GM12878 (cell line): ENCODE data around the gene MLLT3. TPM values are rescaled to one million over a fixed set of nuclear protein-coding genes. Genes with fewer than 3 reads are reported as not detected.

Experiments used
- ATAC-seq: fragments of 200-7000 bp; cut with Tn5 transposase; 3 replicates; pipeline ENCODE4 v1.9.1; 2020; ENCODE audit warnings: mild to moderate bottlenecking, moderate library complexity
- BruUV-seq: library from RNA; stranded (reverse); fragments of 400-500 nt; replicated peaks from 2 replicates; lab custom pipeline; 2021; lab: Mats Ljungman, UMichigan
- CTCF ChIA-PET: fragments of 300-600 bp; sonication (Branson Sonifier 250); formaldehyde crosslinking; extraction: SDS; loops from one replicate; lab custom pipeline; 2021; ENCODE audit warnings: inconsistent platforms; lab: Yijun Ruan, JAX
- POLR2A ChIA-PET: fragments of 350-600 bp; formaldehyde crosslinking; extraction: SDS; loops from one replicate; lab custom pipeline; 2021; ENCODE audit warnings: inconsistent platforms; lab: Charles Lee
- RAD21 ChIA-PET: fragments of 300-600 bp; sonication (Branson Sonifier 250); formaldehyde crosslinking; loops from one replicate; lab custom pipeline; 2023; ENCODE audit warnings: antibody characterized with exemption; ENCODE audit not compliant: unreplicated experiment; lab: Charles Lee
- SMC1A ChIA-PET: fragments of 300-600 bp; sonication (Branson Sonifier 250); formaldehyde crosslinking; loops from one replicate; lab custom pipeline; 2023; ENCODE audit not compliant: unreplicated experiment, uncharacterized antibody; lab: Charles Lee
- DNase-seq: peaks from one replicate; pipeline ENCODE4 v3.0.0-alpha.2; 2011; ENCODE audit warnings: low read depth, low spot score
- FAIRE-seq: peaks from 3 replicates; lab custom pipeline; 2011; peaks lifted over from hg19 to GRCh38; lab: Jason Lieb, UNC
- H2AFZ ChIP-seq: 2 replicates; pipeline ENCODE4 v1.6.0; 2011; ENCODE audit warnings: low read depth, low read length, control low read depth; ENCODE audit not compliant: control insufficient read depth
- H3K27ac ChIP-seq: 2 replicates; pipeline ENCODE4 v1.5.1; 2011; ENCODE audit warnings: control low read depth; ENCODE audit not compliant: control insufficient read depth, insufficient read depth
- H3K27me3 ChIP-seq, 2 experiments: replicated peaks in 1 of 2; 2 replicates each; pipeline versions ENCODE4 v1.6.0 to v1.6.1; 2011; ENCODE audit warnings: low read length in 1 of 2; ENCODE audit not compliant: control insufficient read depth in 2 of 2, insufficient read depth in 2 of 2
- H3K36me3 ChIP-seq, 2 experiments: 2 replicates each; pipeline ENCODE4 v1.5.1; 2011; ENCODE audit warnings: low read length in 1 of 2; ENCODE audit not compliant: control insufficient read depth in 2 of 2, insufficient read depth in 2 of 2
- H3K4me1 ChIP-seq: 2 replicates; pipeline ENCODE4 v1.6.1; 2011; ENCODE audit warnings: mild to moderate bottlenecking, low read length, moderate library complexity, mixed read lengths; ENCODE audit not compliant: control insufficient read depth, insufficient read depth
- H3K4me2 ChIP-seq: 2 replicates; pipeline ENCODE4 v1.6.0; 2011; ENCODE audit warnings: control low read depth; ENCODE audit not compliant: control insufficient read depth, insufficient read depth
- H3K4me3 ChIP-seq: fragments of 200-600 bp; sonication (generic); 2 replicates; pipeline ENCODE4 v1.5.1; 2016
- H3K79me2 ChIP-seq: 2 replicates; pipeline ENCODE4 v1.6.0; 2011; ENCODE audit warnings: low read length; ENCODE audit not compliant: control insufficient read depth, insufficient read depth
- H3K9ac ChIP-seq: 2 replicates; pipeline ENCODE4 v1.8.0; 2011; ENCODE audit warnings: low read length, control low read depth, mixed read lengths; ENCODE audit not compliant: control insufficient read depth, insufficient read depth
- H3K9me3 ChIP-seq: replicated peaks from 3 replicates; pipeline ENCODE4 v1.5.1; 2011; ENCODE audit warnings: mild to moderate bottlenecking, low read length; ENCODE audit not compliant: control insufficient read depth, insufficient read depth
- H4K20me1 ChIP-seq: 2 replicates; pipeline ENCODE4 v1.6.0; 2011; ENCODE audit not compliant: control insufficient read depth, insufficient read depth
- E2F8 ChIP-seq: fragments of 450-650 bp; IDR thresholded peaks from 2 replicates; pipeline ENCODE4 v1.6.1; 2018; ENCODE audit warnings: mild to moderate bottlenecking, low read depth, moderate library complexity; ENCODE audit not compliant: partially characterized antibody
- ESRRA ChIP-seq: IDR thresholded peaks from 2 replicates; pipeline ENCODE4 v1.6.1; 2012; ENCODE audit warnings: mild to moderate bottlenecking, low read length, improper control_type of control experiment
- HDGF ChIP-seq: fragments of 450-650 bp; IDR thresholded peaks from 2 replicates; pipeline ENCODE4 v1.6.1; 2016; ENCODE audit warnings: antibody characterized with exemption
- IKZF2 ChIP-seq, 2 experiments: fragments of 450-650 bp; IDR thresholded peaks; 2 replicates each; pipeline ENCODE4 v1.6.1; 2017; ENCODE audit warnings: mild to moderate bottlenecking in 2 of 2, moderate library complexity in 2 of 2
- JUNB ChIP-seq: IDR thresholded peaks from 2 replicates; pipeline ENCODE4 v1.6.1; 2016; ENCODE audit warnings: antibody characterized with exemption, mild to moderate bottlenecking
- MTA2 ChIP-seq: fragments of 450-650 bp; IDR thresholded peaks from 2 replicates; pipeline ENCODE4 v1.6.1; 2016; ENCODE audit warnings: low read depth, mild to moderate bottlenecking, moderate library complexity
- MTA3 ChIP-seq: IDR thresholded peaks from 2 replicates; pipeline ENCODE4 v1.6.1; 2012; ENCODE audit warnings: low read length, inconsistent platforms, borderline replicate concordance
- NFYB ChIP-seq: IDR thresholded peaks from 2 replicates; pipeline ENCODE4 v1.6.1; 2011; ENCODE audit warnings: low read depth, mild to moderate bottlenecking, low read length, improper control_type of control experiment, moderate library complexity; ENCODE audit not compliant: insufficient read depth
- NRF1 ChIP-seq: conservative IDR thresholded peaks from 2 replicates; pipeline ENCODE4 v1.6.1; 2011; ENCODE audit warnings: mild to moderate bottlenecking, low read depth, low read length, improper control_type of control experiment
- PAX5 ChIP-seq: IDR thresholded peaks from 2 replicates; pipeline ENCODE4 v1.6.1; 2011; ENCODE audit warnings: low read depth, low read length, borderline replicate concordance
- RAD21 ChIP-seq: IDR thresholded peaks from 2 replicates; pipeline ENCODE4 v1.6.1; 2011; ENCODE audit warnings: mild to moderate bottlenecking, low read depth, low read length, moderate library complexity; ENCODE audit not compliant: insufficient read depth
- RFX5 ChIP-seq: IDR thresholded peaks from 2 replicates; pipeline ENCODE4 v1.6.1; 2011; ENCODE audit warnings: low read depth, low read length, improper control_type of control experiment
- SMARCA5 ChIP-seq: fragments of 450-650 bp; IDR thresholded peaks from 2 replicates; pipeline ENCODE4 v1.6.1; 2017; ENCODE audit warnings: mild to moderate bottlenecking
- SMC3 ChIP-seq: IDR thresholded peaks from 2 replicates; pipeline ENCODE4 v1.6.1; 2011; ENCODE audit warnings: low read length, improper control_type of control experiment, borderline replicate concordance
- TCF7 ChIP-seq: IDR thresholded peaks from 2 replicates; pipeline ENCODE4 v1.6.1; 2014; ENCODE audit warnings: antibody characterized with exemption, borderline replicate concordance
- ZZZ3 ChIP-seq: IDR thresholded peaks from 2 replicates; pipeline ENCODE4 v1.6.1; 2011; ENCODE audit warnings: low read depth; ENCODE audit not compliant: control insufficient read depth, insufficient read length
- WGBS: methylation state at CpG from one replicate; pipeline ENCODE4 v1.1.6; 2016; ENCODE audit warnings: low lambda C conversion rate; ENCODE audit not compliant: insufficient replicate concordance, insufficient coverage; ENCODE audit errors: missing lambda C conversion rate; 5-methylcytosine and 5-hydroxymethylcytosine counted together
- in situ Hi-C: fragments of 300-500 bp; cut with MboI; formaldehyde crosslinking; loops from 9 replicates; pipeline ENCODE4 v1.14.3; 2018; ENCODE audit warnings: mixed read lengths
- intact Hi-C: fragments of 100-400 bp; cut with micrococcal nuclease; formaldehyde crosslinking; loops from one replicate; pipeline ENCODE4 v1.14.2; 2022; ENCODE audit not compliant: unreplicated experiment
- polyA plus RNA-seq, 11 experiments: library from polyadenylated mRNA; depleted of rRNA in 4 of 11; unstranded in 6 of 11; stranded (reverse) in 5 of 11; fragments of >200 nt; fragmentation: Nextera tagmentation in 4 of 11; fragmentation: Illumina TruSeq in 1 of 11; extraction: Ambion mirVana in 4 of 11; extraction: Trizol in 1 of 11; gene quantifications; 1 replicate in 1 of 11; 2 replicates in 10 of 11; pipeline versions ENCODE4 v1.2.1 to v1.2.3, GENCODE V29; 2011 to 2016; ENCODE audit warnings: inconsistent platforms in 2 of 11, missing spikeins in 2 of 11, low read depth in 1 of 11
- total RNA-seq, 4 experiments: library from RNA; depleted of rRNA in 3 of 4; stranded (reverse); fragments of >200 nt in 3 of 4; fragmentation: Illumina TruSeq in 1 of 4; extraction: Trizol in 1 of 4; gene quantifications; 2 replicates each; pipeline versions ENCODE4 v1.2.1 to v1.2.3, GENCODE V29; 2013 to 2021

The MLLT3 gene
- total and polyA plus RNA-seq, 10 of the 15 experiments (the other 5 are each of a cell fraction or from before 2014, with no cell fraction given), result 17.7 to 72.3 (median 35.6) TPM

GRCh38 chr9:20509466-20509865, 112.8 kb downstream of the MLLT3 start:
- no peak overlapping the region for H3K9ac ChIP-seq
- CTCF ChIA-PET, result no interaction called here
- no peak for DNase-seq
- no peak for ATAC-seq
- no peak overlapping the region for H3K4me3 ChIP-seq
- intact Hi-C loops, result no loop called here
- H3K36me3 ChIP-seq, result no peaks in the 10 kb centered on the region
- POLR2A ChIA-PET, result interaction anchor here (0.6 to 1.3 kb wide), 2 partner anchors 10 to 13 kb away, joined by 3 read pairs; no protein-coding TSS in a partner anchor
- TF ChIP-seq IKZF2 (IDR thresholded peaks at IDR 0.05) (no peak), MTA2 (no peak), SMARCA5 (no peak), E2F8 (no peak), ZZZ3 (no peak), SMC3 (no peak), RAD21 (no peak), PAX5 (no peak), ESRRA (no peak), NFYB (no peak), NRF1 (no peak), JUNB (no peak), TCF7 (no peak), RFX5 (no peak), MTA3 (no peak), HDGF (no peak)
- H3K27ac ChIP-seq, result no peak overlapping the region
- SMC1A ChIA-PET, result interaction anchor here (0.8 to 1.2 kb wide), 2 partner anchors 10 to 152 kb away, joined by 3 read pairs; no protein-coding TSS in a partner anchor
- H3K27me3 ChIP-seq, result no peaks in the 10 kb centered on the region
- no peak overlapping the region for H2AFZ ChIP-seq
- RAD21 ChIA-PET, result interaction anchor here (1.8 kb wide), 1 partner anchor 44 kb away, joined by 5 read pairs; no protein-coding TSS in a partner anchor
- no peaks in the 10 kb centered on the region for H4K20me1 ChIP-seq
- no peaks in the 10 kb centered on the region for H3K9me3 ChIP-seq
- peaks cover 12% of the 10 kb centered on the region for H3K4me1 ChIP-seq
- H3K4me2 ChIP-seq, result no peak overlapping the region
- in situ Hi-C loops, result no loop called here
- FAIRE-seq, result no peak
- H3K79me2 ChIP-seq, result peaks cover 18% of the 10 kb centered on the region
- WGBS, result 67% methylated on average over 3 of the region's 3 CpGs
- no TSS peak for BruUV-seq
